Fibroblast of peridontal ligament (primary cell): Measurements from ENCODE around the gene TUBB1.
"Not testable (repeated sequence)": the region's sequence is repeated elsewhere in the genome, so short reads cannot be mapped to it uniquely, and the experiment has no call there.

Source experiments
- DNase-seq: peaks from one replicate; pipeline ENCODE4 v3.0.0-alpha.2; 2010; ENCODE audit errors: extremely low read depth

Gene TUBB1

GRCh38 chr20:59018817-59019216 is 412 bp upstream of the TUBB1 start:
- DNase-seq: no peak

- DNase-seq: peak; percentile 15
Measured at GRCh38 chr20:59020938-59021551, 1.8 kb downstream of the TUBB1 start.

GRCh38 chr20:59022754-59023153 is 3.5 kb downstream of the TUBB1 start:
- no peak for DNase-seq

GRCh38 chr20:59023616-59024015 is 4.4 kb downstream of the TUBB1 start:
- DNase-seq: no peak

GRCh38 chr20:59024111-59024530 is 4.9 kb downstream of the TUBB1 start:
- DNase-seq: no peak

GRCh38 chr20:59025086-59025485 is 5.9 kb downstream of the TUBB1 start:
- DNase-seq: no peak

GRCh38 chr20:59025511-59025910 is 6.3 kb downstream of the TUBB1 start:
- no peak for DNase-seq

- DNase-seq: no peak
Measured at GRCh38 chr20:59026904-59027740, 7.9 kb downstream of the TUBB1 start.

- DNase-seq: peak; percentile 85
Measured at GRCh38 chr20:59027741-59028320, 8.6 kb downstream of the TUBB1 start.

GRCh38 chr20:59028812-59029211 is 9.6 kb downstream of the TUBB1 start:
- no peak for DNase-seq

GRCh38 chr20:59030911-59031563 is 11.8 kb downstream of the TUBB1 start:
- DNase-seq: no peak

GRCh38 chr20:59031564-59032022 is 12.4 kb downstream of the TUBB1 start:
- no peak for DNase-seq

GRCh38 chr20:59032023-59032712 is 12.9 kb downstream of the TUBB1 start, which contains the start of gene ATP5F1E:
Gene ATP5F1E, minus strand, starts transcription at chr20:59032335. Its CDS starts 84 bp downstream, at chr20:59032251.
- peak; percentile 83 for DNase-seq

- DNase-seq: no peak
Measured at GRCh38 chr20:59032713-59033059, 13.5 kb downstream of the TUBB1 start.

GRCh38 chr20:59033093-59033492 is 13.9 kb downstream of the TUBB1 start:
- no peak for DNase-seq

- DNase-seq: no peak
Measured at GRCh38 chr20:59033616-59034165, 14.5 kb downstream of the TUBB1 start.

- DNase-seq: no peak
Measured at GRCh38 chr20:59035381-59035780, 16.2 kb downstream of the TUBB1 start.

- no peak for DNase-seq
Measured at GRCh38 chr20:59037386-59037785, 18.2 kb downstream of the TUBB1 start.

GRCh38 chr20:59039233-59039632 is 20.0 kb downstream of the TUBB1 start:
- peak; percentile 39 for DNase-seq

GRCh38 chr20:59040667-59041066 is 21.4 kb downstream of the TUBB1 start:
- DNase-seq: no peak

GRCh38 chr20:59041487-59041886 is 22.3 kb downstream of the TUBB1 start:
- not testable (repeated sequence) for DNase-seq
